ENCODE results near the gene CDC42EP4.

CDC42EP4 gene

DNA sequence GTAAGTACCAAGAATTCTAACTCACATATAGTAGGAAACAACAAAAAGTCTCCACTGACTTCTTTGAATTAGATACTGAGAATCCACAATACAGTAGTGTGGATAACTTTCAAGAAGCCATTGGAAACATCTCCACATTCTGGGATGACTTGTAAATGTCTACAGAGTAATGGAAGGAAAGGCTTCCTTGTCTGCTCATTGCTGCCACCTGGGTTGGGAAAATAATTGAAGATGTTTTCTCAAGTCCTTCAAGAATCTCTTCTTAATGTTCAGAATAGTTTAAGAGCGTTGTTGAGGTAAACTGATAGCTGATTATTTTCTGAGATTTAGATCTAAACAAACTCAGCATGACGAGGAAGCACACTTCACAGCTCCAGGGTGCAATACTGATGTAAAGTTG, 64.1 kb downstream of the CDC42EP4 start:
- no peak for DNase-seq

DNA sequence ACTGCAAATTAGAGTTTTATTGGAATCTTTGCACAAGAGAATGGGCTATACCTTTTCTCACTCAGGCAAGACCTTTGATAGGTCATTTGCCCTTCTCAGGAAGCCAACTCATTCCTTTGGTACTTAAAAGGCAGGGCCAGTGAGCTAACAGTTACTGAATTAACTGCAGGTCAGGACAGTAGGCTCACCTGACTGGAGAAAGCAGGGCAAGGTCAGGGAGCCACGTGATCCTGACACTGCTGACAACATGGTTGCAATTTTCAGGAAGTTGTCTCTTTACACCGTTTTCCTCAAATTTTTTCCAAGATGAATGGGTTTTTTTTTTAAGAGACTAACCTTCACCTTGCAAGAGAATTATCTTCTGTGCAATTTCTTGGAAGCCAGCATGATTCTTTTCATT, 71.2 kb downstream of the CDC42EP4 start:
- DNase-seq = no peak

DNA sequence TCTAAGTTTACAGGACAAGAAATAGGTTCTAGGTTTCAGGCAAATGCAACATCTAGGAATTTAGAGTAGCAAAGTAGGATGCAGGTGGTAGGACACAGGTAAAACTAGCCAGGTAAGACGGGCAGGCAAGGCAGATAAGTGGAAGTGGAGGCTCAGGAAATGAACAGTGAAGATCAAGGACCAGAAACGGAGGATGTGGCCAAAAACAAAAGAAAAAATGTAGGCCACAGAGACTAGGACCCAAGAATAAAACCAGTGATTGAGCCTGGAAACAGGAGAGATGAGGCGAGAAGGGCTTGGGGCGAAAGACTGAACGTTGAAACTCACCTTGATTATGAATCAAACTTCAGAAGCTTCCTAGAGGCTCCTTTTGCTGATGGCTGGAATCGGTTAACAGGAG, 74.1 kb downstream of the CDC42EP4 start:
- no peak for DNase-seq

DNA sequence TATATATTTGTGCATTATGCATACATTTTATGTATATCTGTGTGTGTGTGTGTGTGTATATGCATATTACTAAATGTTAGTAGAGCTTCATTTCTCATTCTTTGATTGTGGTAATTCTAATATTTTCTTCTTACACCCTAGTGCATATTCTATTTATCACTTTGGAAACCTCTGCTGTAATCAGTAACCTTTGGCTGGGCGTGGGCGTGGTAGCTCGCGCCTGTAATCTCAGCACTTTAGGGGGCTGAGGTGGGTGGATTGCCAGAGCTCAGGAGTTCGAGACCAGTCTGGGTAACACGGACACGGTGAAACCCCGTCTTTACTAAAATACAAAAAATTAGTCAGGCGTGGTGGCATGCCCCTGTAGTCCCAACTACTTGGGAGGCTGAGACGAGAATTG, 77.1 kb downstream of the CDC42EP4 start:
- DNase-seq = no peak

All from activated naive CD4-positive, alpha-beta T cell treated with anti-CD3 and anti-CD28 coated beads, Interleukin-2, amount 50 U/mL, for 16 hours (primary cell).